HCT116 (cell line): Measurements from ENCODE around the gene SLC6A13.

Experiments
- CEBPB ChIP-seq: IDR thresholded peaks from 2 replicates; pipeline ENCODE4 v1.6.1; 2012; ENCODE audit warnings: low read depth
- CTCF ChIP-seq, 3 experiments: fragments of 200-600 bp in 1 of 3; sonication (generic) in 1 of 3; IDR thresholded peaks in 2 of 3; conservative IDR thresholded peaks in 1 of 3; 2 replicates each; pipeline ENCODE4 v1.5.1; 2012 to 2017; ENCODE audit warnings: low read depth in 2 of 3, low read length in 2 of 3, antibody characterized with exemption in 1 of 3, borderline replicate concordance in 1 of 3, control low read depth in 1 of 3, mild to moderate bottlenecking in 1 of 3, mixed read lengths in 1 of 3, mixed run types in 1 of 3, moderate library complexity in 1 of 3; ENCODE audit not compliant: insufficient read depth in 1 of 3
- EZH2 ChIP-seq: fragments of 200-600 bp; sonication (generic); IDR thresholded peaks from 2 replicates; pipeline ENCODE4 v1.6.1; 2017; ENCODE audit warnings: antibody characterized with exemption, mixed run types
- EZH2phosphoT487 ChIP-seq: fragments of 200-600 bp; IDR thresholded peaks from 2 replicates; pipeline ENCODE4 v1.6.1; 2018; ENCODE audit warnings: antibody characterized with exemption, borderline replicate concordance
- POLR2A ChIP-seq: IDR thresholded peaks from 2 replicates; pipeline ENCODE4 v1.7.0; 2011; ENCODE audit warnings: borderline replicate concordance; ENCODE audit not compliant: insufficient read depth, insufficient read length; ENCODE audit errors: extremely low read depth
- POLR2AphosphoS5 ChIP-seq: IDR thresholded peaks from 2 replicates; pipeline ENCODE4 v1.6.1; 2011; ENCODE audit warnings: mild to moderate bottlenecking, low read depth, low read length, moderate library complexity
- RAD21 ChIP-seq: IDR thresholded peaks from 2 replicates; pipeline ENCODE4 v1.6.1; 2012; ENCODE audit warnings: low read depth, mild to moderate bottlenecking
- SRF ChIP-seq: IDR thresholded peaks from 2 replicates; pipeline ENCODE4 v1.6.1; 2012; ENCODE audit warnings: low read depth
- TCF7L2 ChIP-seq: IDR thresholded peaks from 2 replicates; pipeline ENCODE4 v1.7.0; 2011; ENCODE audit warnings: borderline replicate concordance, inconsistent platforms; ENCODE audit not compliant: insufficient read depth, insufficient read length; ENCODE audit errors: extremely low read depth
- TF ChIP-seq, protein P1 (sequence below): IDR thresholded peaks from 2 replicates; pipeline ENCODE4 v1.6.1; 2012
- TF ChIP-seq, protein P2 (sequence below): IDR thresholded peaks from 2 replicates; pipeline ENCODE4 v1.6.1; 2012; ENCODE audit warnings: low read depth

GRCh38 chr12:174596-174995 lies 88.0 kb downstream of the SLC6A13 start:
- TF ChIP-seq RAD21 (no peak), CTCF (IDR thresholded peaks at IDR 0.05 in 2 of 3, conservative IDR thresholded peaks at IDR 0.05 in 1 of 3; ENCODE audit: borderline replicate concordance in 1 of 3, insufficient read depth in 1 of 3, low read depth in 2 of 3, low read length in 2 of 3) (no peak), POLR2A (no peak), TCF7L2 (no peak), EZH2 (no peak), EZH2phosphoT487 (no peak), CEBPB (no peak), POLR2AphosphoS5 (no peak), SRF (no peak)
- TF ChIP-seq, protein P1, sequence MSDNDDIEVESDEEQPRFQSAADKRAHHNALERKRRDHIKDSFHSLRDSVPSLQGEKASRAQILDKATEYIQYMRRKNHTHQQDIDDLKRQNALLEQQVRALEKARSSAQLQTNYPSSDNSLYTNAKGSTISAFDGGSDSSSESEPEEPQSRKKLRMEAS: no peak
- TF ChIP-seq, protein P2, sequence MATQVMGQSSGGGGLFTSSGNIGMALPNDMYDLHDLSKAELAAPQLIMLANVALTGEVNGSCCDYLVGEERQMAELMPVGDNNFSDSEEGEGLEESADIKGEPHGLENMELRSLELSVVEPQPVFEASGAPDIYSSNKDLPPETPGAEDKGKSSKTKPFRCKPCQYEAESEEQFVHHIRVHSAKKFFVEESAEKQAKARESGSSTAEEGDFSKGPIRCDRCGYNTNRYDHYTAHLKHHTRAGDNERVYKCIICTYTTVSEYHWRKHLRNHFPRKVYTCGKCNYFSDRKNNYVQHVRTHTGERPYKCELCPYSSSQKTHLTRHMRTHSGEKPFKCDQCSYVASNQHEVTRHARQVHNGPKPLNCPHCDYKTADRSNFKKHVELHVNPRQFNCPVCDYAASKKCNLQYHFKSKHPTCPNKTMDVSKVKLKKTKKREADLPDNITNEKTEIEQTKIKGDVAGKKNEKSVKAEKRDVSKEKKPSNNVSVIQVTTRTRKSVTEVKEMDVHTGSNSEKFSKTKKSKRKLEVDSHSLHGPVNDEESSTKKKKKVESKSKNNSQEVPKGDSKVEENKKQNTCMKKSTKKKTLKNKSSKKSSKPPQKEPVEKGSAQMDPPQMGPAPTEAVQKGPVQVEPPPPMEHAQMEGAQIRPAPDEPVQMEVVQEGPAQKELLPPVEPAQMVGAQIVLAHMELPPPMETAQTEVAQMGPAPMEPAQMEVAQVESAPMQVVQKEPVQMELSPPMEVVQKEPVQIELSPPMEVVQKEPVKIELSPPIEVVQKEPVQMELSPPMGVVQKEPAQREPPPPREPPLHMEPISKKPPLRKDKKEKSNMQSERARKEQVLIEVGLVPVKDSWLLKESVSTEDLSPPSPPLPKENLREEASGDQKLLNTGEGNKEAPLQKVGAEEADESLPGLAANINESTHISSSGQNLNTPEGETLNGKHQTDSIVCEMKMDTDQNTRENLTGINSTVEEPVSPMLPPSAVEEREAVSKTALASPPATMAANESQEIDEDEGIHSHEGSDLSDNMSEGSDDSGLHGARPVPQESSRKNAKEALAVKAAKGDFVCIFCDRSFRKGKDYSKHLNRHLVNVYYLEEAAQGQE: no peak
